ENCODE data around the gene NUTM1. TPM values are rescaled to one million over a fixed set of nuclear protein-coding genes. Genes with fewer than 3 reads are reported as not detected.
"Not testable (repeated sequence)": the region's sequence is repeated elsewhere in the genome, so short reads cannot be mapped to it uniquely, and the experiment has no call there.

NUTM1 gene
- total RNA-seq, 1 donor from 2014 or later = not detected

GRCh38 chr15:34336231-34336990, 6.7 kb upstream of the NUTM1 start:
- ATAC-seq (no peak), DNase-seq (ENCODE audit: missing footprints) (no peak)
- intact Hi-C loops (cut with DNase I) = loop anchor here (5.0 to 10.0 kb wide), 2 partner anchors 79 to 112 kb away; partner anchors contain the start of gene EMC4

- intact Hi-C loops (cut with DNase I) = loop anchor here (5.0 to 10.0 kb wide), 2 partner anchors 80 to 112 kb away; partner anchors contain the start of gene EMC4
- ATAC-seq = peak; percentile 12
Measured at GRCh38 chr15:34336991-34337556, 6.0 kb upstream of the NUTM1 start.

GRCh38 chr15:34337557-34338306, 5.4 kb upstream of the NUTM1 start, which contains the start of gene SLC12A6:
SLC12A6 (minus strand) TSS chr15:34337781; CDS start chr15:34336680, 1,101 bp downstream.
- intact Hi-C loops (cut with DNase I) = loop anchor here (5.0 to 10.0 kb wide), 2 partner anchors 80 to 113 kb away; partner anchors contain the start of gene EMC4
- ATAC-seq (peak; percentile 98), DNase-seq (ENCODE audit: missing footprints) (peak; percentile 96)

More at GRCh38 chr15:34336991-34337556, 6.0 kb upstream of the NUTM1 start:
- DNase-seq (ENCODE audit: missing footprints) = peak; percentile 73

GRCh38 chr15:34338347-34338746, 4.8 kb upstream of the NUTM1 start:
- intact Hi-C loops (cut with DNase I) = loop anchor here (5.0 to 10.0 kb wide), 2 partner anchors 81 to 114 kb away; partner anchors contain the start of gene EMC4
- no peak for DNase-seq (ENCODE audit: missing footprints)
- no peak for ATAC-seq

- no peak for DNase-seq (ENCODE audit: missing footprints)
- intact Hi-C loops (cut with DNase I) = loop anchor here (5.0 to 10.0 kb wide), 2 partner anchors 83 to 115 kb away; partner anchors contain the start of gene EMC4
- ATAC-seq = no peak
Measured at GRCh38 chr15:34339946-34340345, 3.2 kb upstream of the NUTM1 start.

GRCh38 chr15:34341381-34342212, 1.5 kb upstream of the NUTM1 start:
- no peak for ATAC-seq
- no peak for DNase-seq (ENCODE audit: missing footprints)
- intact Hi-C loops (cut with DNase I) = loop anchor here (2.0 kb wide), 1 partner anchor 101 kb away; no protein-coding TSS in a partner anchor

- ATAC-seq; DNase-seq (ENCODE audit: missing footprints): not testable (repeated sequence)
- intact Hi-C loops (cut with DNase I) = loop anchor here (2.0 kb wide), 1 partner anchor 101 kb away; no protein-coding TSS in a partner anchor
Measured at GRCh38 chr15:34342213-34342736, 840 bp upstream of the NUTM1 start.

- no peak for DNase-seq (ENCODE audit: missing footprints)
- ATAC-seq = no peak
- intact Hi-C loops (cut with DNase I) = no loop called here
Measured at GRCh38 chr15:34347951-34348638, 5.0 kb downstream of the NUTM1 start.

- ATAC-seq (no peak), DNase-seq (ENCODE audit: missing footprints) (no peak)
- intact Hi-C loops (cut with DNase I) = no loop called here
Measured at GRCh38 chr15:34348735-34349300, 5.7 kb downstream of the NUTM1 start.

- intact Hi-C loops (cut with DNase I) = no loop called here
- no peak for ATAC-seq
Measured at GRCh38 chr15:34349769-34350168, 6.7 kb downstream of the NUTM1 start.

GRCh38 chr15:34352996-34353395, 9.9 kb downstream of the NUTM1 start:
- intact Hi-C loops (cut with DNase I) = not testable (repeated sequence)

More at GRCh38 chr15:34349769-34350168, 6.7 kb downstream of the NUTM1 start:
- no peak for DNase-seq (ENCODE audit: missing footprints)

GRCh38 chr15:34353627-34354026, 10.5 kb downstream of the NUTM1 start:
- ATAC-seq (no peak), DNase-seq (ENCODE audit: missing footprints) (no peak)
- intact Hi-C loops (cut with DNase I) = no loop called here

More at GRCh38 chr15:34352996-34353395, 9.9 kb downstream of the NUTM1 start:
- not testable (repeated sequence) for ATAC-seq; DNase-seq (ENCODE audit: missing footprints)

- DNase-seq (ENCODE audit: missing footprints) (no peak), ATAC-seq (no peak)
- intact Hi-C loops (cut with DNase I) = no loop called here
Measured at GRCh38 chr15:34354286-34354685, 11.2 kb downstream of the NUTM1 start.

- intact Hi-C loops (cut with DNase I) = no loop called here
- ATAC-seq (no peak), DNase-seq (ENCODE audit: missing footprints) (no peak)
Measured at GRCh38 chr15:34355241-34355640, 12.1 kb downstream of the NUTM1 start.

- ATAC-seq = no peak
- DNase-seq (ENCODE audit: missing footprints) = no peak
- intact Hi-C loops (cut with DNase I) = no loop called here
Measured at GRCh38 chr15:34357653-34358052, 14.5 kb downstream of the NUTM1 start.

GRCh38 chr15:34358367-34358766, 15.3 kb downstream of the NUTM1 start:
- ATAC-seq = no peak
- DNase-seq (ENCODE audit: missing footprints) = no peak
- intact Hi-C loops (cut with DNase I) = no loop called here

GRCh38 chr15:34358948-34359347, 15.8 kb downstream of the NUTM1 start:
- intact Hi-C loops (cut with DNase I) = no loop called here
- ATAC-seq = no peak
- no peak for DNase-seq (ENCODE audit: missing footprints)

Data from Right ventricle myocardium inferior (tissue), 1 donor.